Mesenchymal stem cell (in vitro differentiated cells and primary cell): ENCODE data around the gene IQCF6.

Experiments
- DNase-seq: peaks from one replicate; pipeline ENCODE4 v3.0.0-alpha.2; 2013
- H2AFZ ChIP-seq: one replicate; pipeline ENCODE4 v1.6.1; 2013; ENCODE audit warnings: low read depth, mild to moderate bottlenecking, control low read depth, inconsistent platforms, low read length, moderate library complexity
- H2AK5ac ChIP-seq: 2 replicates; pipeline ENCODE4 v1.6.1; 2013; ENCODE audit warnings: low read length, moderate library complexity, mild to moderate bottlenecking, inconsistent platforms; ENCODE audit not compliant: severe bottlenecking
- H2BK120ac ChIP-seq: one replicate; pipeline ENCODE4 v1.6.1; 2013; ENCODE audit warnings: low read depth, mild to moderate bottlenecking, inconsistent platforms, low read length, moderate library complexity
- H2BK12ac ChIP-seq, 2 experiments: one replicate each; pipeline ENCODE4 v1.6.1; 2013; ENCODE audit warnings: inconsistent platforms in 2 of 2, low read length in 2 of 2, mild to moderate bottlenecking in 2 of 2, moderate library complexity in 2 of 2, control low read depth in 1 of 2
- H2BK15ac ChIP-seq: one replicate; pipeline ENCODE4 v1.6.1; 2013; ENCODE audit warnings: mild to moderate bottlenecking, low read depth, inconsistent platforms; ENCODE audit not compliant: poor library complexity, severe bottlenecking
- H2BK5ac ChIP-seq: 2 replicates; pipeline ENCODE4 v1.6.1; 2013; ENCODE audit warnings: low read depth, mild to moderate bottlenecking, low read length, control low read depth, inconsistent platforms; ENCODE audit not compliant: poor library complexity, severe bottlenecking
- H3K14ac ChIP-seq, 2 experiments: one replicate each; pipeline ENCODE4 v1.6.1; 2013; ENCODE audit warnings: inconsistent platforms in 2 of 2, low read length in 2 of 2, control low read depth in 1 of 2, mild to moderate bottlenecking in 1 of 2, moderate library complexity in 1 of 2
- H3K18ac ChIP-seq, 2 experiments: one replicate each; pipeline ENCODE4 v1.6.1; 2013; ENCODE audit warnings: inconsistent platforms in 2 of 2, low read length in 2 of 2, control low read depth in 1 of 2, low read depth in 1 of 2, mild to moderate bottlenecking in 1 of 2
- H3K23ac ChIP-seq, 2 experiments: one replicate each; pipeline ENCODE4 v1.6.1; 2013; ENCODE audit warnings: inconsistent platforms in 2 of 2, low read length in 2 of 2, mild to moderate bottlenecking in 2 of 2, moderate library complexity in 2 of 2, control low read depth in 1 of 2
- H3K27ac ChIP-seq: 2 replicates; pipeline ENCODE4 v1.5.1; 2013; ENCODE audit warnings: mild to moderate bottlenecking, moderate library complexity, low read length, control low read depth, inconsistent platforms; ENCODE audit not compliant: poor library complexity, severe bottlenecking
- H3K27me3 ChIP-seq, 2 experiments: 2 replicates each; pipeline versions ENCODE4 v1.6.1 to v1.7.0; 2013; ENCODE audit warnings: low read length in 2 of 2, mild to moderate bottlenecking in 2 of 2, moderate library complexity in 2 of 2, control low read depth in 1 of 2, inconsistent platforms in 1 of 2; ENCODE audit not compliant: control insufficient read depth in 1 of 2, insufficient read depth in 1 of 2
- H3K36me3 ChIP-seq, 2 experiments: 2 replicates each; pipeline versions ENCODE4 v1.6.1 to v1.7.0; 2013; ENCODE audit warnings: low read length in 2 of 2, control low read depth in 1 of 2, inconsistent platforms in 1 of 2, low read depth in 1 of 2, mild to moderate bottlenecking in 1 of 2; ENCODE audit not compliant: insufficient read depth in 2 of 2, control insufficient read depth in 1 of 2
- H3K4ac ChIP-seq, 2 experiments: one replicate each; pipeline ENCODE4 v1.6.1; 2013; ENCODE audit warnings: inconsistent platforms in 2 of 2, low read length in 2 of 2, mild to moderate bottlenecking in 2 of 2, moderate library complexity in 2 of 2, control low read depth in 1 of 2, low read depth in 1 of 2
- H3K4me1 ChIP-seq: 2 replicates; pipeline ENCODE4 v1.6.1; 2013; ENCODE audit warnings: low read depth, low read length, control low read depth; ENCODE audit not compliant: control insufficient read depth, insufficient read depth
- H3K4me2 ChIP-seq: 2 replicates; pipeline ENCODE4 v1.6.1; 2013; ENCODE audit warnings: low read length, mild to moderate bottlenecking, inconsistent platforms; ENCODE audit not compliant: poor library complexity, severe bottlenecking
- H3K4me3 ChIP-seq, 2 experiments: 2 replicates each; pipeline versions ENCODE4 v1.5.1 to v1.7.0; 2013; ENCODE audit warnings: low read length in 2 of 2, mild to moderate bottlenecking in 2 of 2, control low read depth in 1 of 2, low read depth in 1 of 2; ENCODE audit not compliant: insufficient read depth in 1 of 2
- H3K79me1 ChIP-seq: replicated peaks from 2 replicates; pipeline ENCODE4 v1.6.1; 2013; ENCODE audit warnings: mild to moderate bottlenecking, control low read depth, low read length, inconsistent platforms; ENCODE audit not compliant: poor library complexity, severe bottlenecking
- H3K9ac ChIP-seq: 2 replicates; pipeline ENCODE4 v1.7.0; 2013; ENCODE audit warnings: mild to moderate bottlenecking, low read length, moderate library complexity
- H3K9me3 ChIP-seq: 2 replicates; pipeline ENCODE4 v1.7.0; 2013; ENCODE audit warnings: mild to moderate bottlenecking, low read length; ENCODE audit not compliant: control insufficient read depth
- H4K8ac ChIP-seq: one replicate; pipeline ENCODE4 v1.6.1; 2013; ENCODE audit warnings: inconsistent platforms, mild to moderate bottlenecking, low read length, moderate library complexity
- H4K91ac ChIP-seq: one replicate; pipeline ENCODE4 v1.6.1; 2013; ENCODE audit warnings: mild to moderate bottlenecking, low read length, inconsistent platforms

Gene IQCF6

GRCh38 chr3:51729042-51729633 is 49.9 kb downstream of the IQCF6 start:
- Histone ChIP-seq H4K91ac (no peak overlapping the region), H3K14ac (no peak overlapping the region), H2BK120ac (no peak overlapping the region), H2BK15ac (no peak overlapping the region), H2BK12ac (no peak overlapping the region), H3K79me1 (no peaks in the 10 kb centered on the region), H4K8ac (no peak overlapping the region), H3K9ac (no peak overlapping the region), H3K36me3 (no peaks in the 10 kb centered on the region), H2AK5ac (no peak overlapping the region), H3K27me3 (peaks cover 5 to 14% of the 10 kb centered on the region in 2 experiments), H3K4me1 (no peaks in the 10 kb centered on the region), H3K4me3 (no peak overlapping the region), H3K9me3 (no peaks in the 10 kb centered on the region), H3K27ac (no peak overlapping the region), H3K23ac (no peak overlapping the region), H2AFZ (no peak overlapping the region), H3K4me2 (no peak overlapping the region), H3K4ac (no peak overlapping the region), H3K18ac (no peak overlapping the region), H2BK5ac (no peak overlapping the region)
- DNase-seq: no peak
